GM18505 (cell line): ENCODE measurements around the gene SLC7A8.

Source experiments
- ATAC-seq: cut with Tn5 transposase; IDR thresholded peaks from one replicate; pipeline ENCODE4 v1.9.1; 2021; ENCODE audit not compliant: unreplicated experiment
- POLR2A ChIP-seq: IDR thresholded peaks from 4 replicates; pipeline ENCODE4 v1.6.1; 2011; ENCODE audit warnings: borderline replicate concordance; ENCODE audit not compliant: insufficient read depth, insufficient read length; ENCODE audit errors: extremely low read depth

Gene SLC7A8

GRCh38 chr14:23091294-23092225 is 91.9 kb downstream of the SLC7A8 start:
- TF ChIP-seq POLR2A = no peak
- no peak for ATAC-seq

- no peak for TF ChIP-seq POLR2A
- ATAC-seq = no peak
Measured at GRCh38 chr14:23090254-23090636, 93.2 kb downstream of the SLC7A8 start.

- ATAC-seq = no peak
- TF ChIP-seq POLR2A = no peak
Measured at GRCh38 chr14:23089498-23090253, 93.8 kb downstream of the SLC7A8 start.

GRCh38 chr14:23086565-23086964 is 96.9 kb downstream of the SLC7A8 start:
- TF ChIP-seq POLR2A = no peak
- no peak for ATAC-seq

GRCh38 chr14:23085458-23085857 is 98.0 kb downstream of the SLC7A8 start:
- ATAC-seq = no peak

GRCh38 chr14:23080474-23080873 is 103.0 kb downstream of the SLC7A8 start:
- no peak for TF ChIP-seq POLR2A
- ATAC-seq = no peak

More at GRCh38 chr14:23085458-23085857, 98.0 kb downstream of the SLC7A8 start:
- no peak for TF ChIP-seq POLR2A

- ATAC-seq = no peak
- TF ChIP-seq POLR2A = no peak
Measured at GRCh38 chr14:23079716-23080115, 103.7 kb downstream of the SLC7A8 start.

GRCh38 chr14:23078692-23079116 is 104.8 kb downstream of the SLC7A8 start:
- TF ChIP-seq POLR2A = no peak
- ATAC-seq = no peak

GRCh38 chr14:23077962-23078361 is 105.5 kb downstream of the SLC7A8 start:
- no peak for TF ChIP-seq POLR2A
- no peak for ATAC-seq

GRCh38 chr14:23076785-23077408 is 106.6 kb downstream of the SLC7A8 start:
- no peak for ATAC-seq
- no peak for TF ChIP-seq POLR2A
